Lung microvascular endothelial cell (primary cell): ENCODE results near the gene NPIPB12. TPM values are rescaled to one million over a fixed set of nuclear protein-coding genes. Genes with fewer than 3 reads are reported as not detected.
"Not testable (repeated sequence)": the region's sequence is repeated elsewhere in the genome, so short reads cannot be mapped to it uniquely, and the experiment has no call there.

ENCODE experiments used
- DNase-seq, 2 donors: peaks; one replicate each; pipeline versions ENCODE4 v3.0.0 to v3.0.0-alpha.2; 2010; ENCODE audit warnings: low read depth in 2 of 2
- total RNA-seq: library from RNA; depleted of rRNA; stranded (reverse); fragments of >200 nt; gene quantifications from 2 replicates; pipeline ENCODE4 v1.2.1, GENCODE V29; 2014

The NPIPB12 gene
- total RNA-seq, result 4.6 and 12.3 TPM in 2 replicates

DNA sequence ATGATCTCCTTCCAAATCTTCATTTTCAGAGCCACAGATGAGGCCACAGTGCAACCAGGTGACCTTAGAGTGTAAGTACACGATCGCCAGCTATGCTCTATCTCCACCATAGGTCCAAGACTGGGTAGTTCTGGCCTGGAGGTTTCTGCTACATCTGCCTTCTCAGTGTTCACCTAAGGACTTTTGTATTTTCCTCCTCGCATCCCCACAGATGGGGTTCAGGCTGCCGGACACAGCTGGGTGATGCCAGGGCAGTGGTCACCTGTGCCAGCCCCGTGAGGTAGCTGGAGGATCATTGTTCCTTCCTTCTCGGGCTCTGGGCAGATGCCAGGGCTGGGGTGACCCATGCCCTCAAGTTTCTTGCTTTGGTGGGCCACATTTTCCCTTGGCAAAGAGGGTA is at the start of gene NPIPB12:
Gene NPIPB12 (minus strand): TSS at position 101 of the 400 bp plus-strand sequence.
- DNase-seq, result not testable (repeated sequence)

DNA sequence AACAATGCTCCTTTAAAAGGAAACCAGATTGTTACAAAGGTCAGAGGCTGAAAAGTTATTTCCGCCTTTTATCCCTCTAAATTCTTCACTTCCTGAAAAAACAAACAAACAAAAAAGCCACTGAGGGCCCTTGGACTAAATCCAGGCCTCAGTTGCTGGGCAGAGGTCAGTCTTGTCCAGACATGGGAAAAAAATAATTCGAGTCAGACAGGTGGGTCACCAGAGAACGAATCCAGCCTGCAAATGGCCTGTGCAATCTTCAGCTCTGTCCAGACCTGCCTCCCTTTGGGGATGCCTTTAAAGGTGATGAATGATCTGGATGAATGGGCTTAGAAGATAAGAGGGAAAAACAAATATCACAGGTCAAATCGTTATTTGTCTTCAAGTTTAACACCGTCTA is 15.3 kb upstream of the NPIPB12 start:
- DNase-seq, result not testable (repeated sequence)

DNA sequence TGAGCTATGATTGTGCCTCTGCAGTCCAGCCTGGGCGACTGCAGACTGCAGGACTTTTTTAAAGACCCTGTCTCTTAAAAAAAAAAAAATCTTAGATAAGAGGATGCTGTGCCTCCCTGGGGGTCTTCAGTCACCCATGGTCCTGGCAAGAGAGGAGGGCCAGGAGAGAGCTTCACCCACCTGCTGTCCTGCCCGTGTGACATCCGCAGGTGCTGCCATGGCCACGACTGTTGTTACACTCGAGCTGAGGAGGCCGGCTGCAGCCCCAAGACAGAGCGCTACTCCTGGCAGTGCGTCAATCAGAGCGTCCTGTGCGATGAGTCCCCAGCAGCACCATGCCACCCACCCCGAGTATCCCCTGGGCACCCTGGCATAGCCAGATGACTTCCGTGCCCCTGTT is 23.9 kb downstream of the NPIPB12 start:
- DNase-seq, result not testable (repeated sequence)

DNA sequence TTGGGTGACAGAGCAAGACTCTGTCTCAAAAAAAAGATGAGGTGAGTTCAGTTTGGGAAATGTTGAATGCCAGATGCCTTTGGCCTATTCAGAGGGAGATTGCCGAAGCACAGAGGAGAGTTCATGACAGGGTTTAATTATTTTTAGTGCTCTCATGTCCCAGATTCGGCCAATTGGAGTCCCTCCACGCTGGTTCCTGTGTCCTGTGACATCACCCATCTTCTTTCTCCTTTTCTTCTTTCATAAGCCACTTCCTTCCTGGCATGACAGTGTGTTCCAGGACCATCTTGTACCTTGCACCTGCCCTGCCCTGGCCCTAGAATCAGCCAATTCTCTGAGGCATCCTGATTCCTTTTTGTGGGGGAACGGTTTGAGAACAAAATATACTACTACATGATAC is 34.1 kb downstream of the NPIPB12 start:
- DNase-seq, result not testable (repeated sequence)

DNA sequence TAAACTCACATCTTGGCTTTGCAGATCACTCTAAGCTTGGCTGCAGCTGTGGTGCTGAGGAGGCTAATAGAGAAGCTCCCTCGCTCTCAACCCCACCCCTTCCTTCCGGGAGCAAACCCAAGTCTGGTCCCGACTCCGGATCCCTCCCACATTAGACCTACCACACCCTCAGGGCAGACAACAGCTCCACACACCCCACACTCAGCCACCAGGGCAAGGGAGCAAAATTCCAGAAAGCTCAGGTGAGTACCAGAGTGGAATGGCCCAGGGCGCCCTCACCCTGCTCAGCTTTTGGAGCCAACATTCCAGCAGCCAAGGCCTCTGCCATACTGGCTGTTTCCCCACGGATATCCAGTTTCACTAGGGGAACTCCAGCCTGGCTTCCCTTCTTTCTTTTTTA is 36.5 kb downstream of the NPIPB12 start:
- DNase-seq, result not testable (repeated sequence)

DNA sequence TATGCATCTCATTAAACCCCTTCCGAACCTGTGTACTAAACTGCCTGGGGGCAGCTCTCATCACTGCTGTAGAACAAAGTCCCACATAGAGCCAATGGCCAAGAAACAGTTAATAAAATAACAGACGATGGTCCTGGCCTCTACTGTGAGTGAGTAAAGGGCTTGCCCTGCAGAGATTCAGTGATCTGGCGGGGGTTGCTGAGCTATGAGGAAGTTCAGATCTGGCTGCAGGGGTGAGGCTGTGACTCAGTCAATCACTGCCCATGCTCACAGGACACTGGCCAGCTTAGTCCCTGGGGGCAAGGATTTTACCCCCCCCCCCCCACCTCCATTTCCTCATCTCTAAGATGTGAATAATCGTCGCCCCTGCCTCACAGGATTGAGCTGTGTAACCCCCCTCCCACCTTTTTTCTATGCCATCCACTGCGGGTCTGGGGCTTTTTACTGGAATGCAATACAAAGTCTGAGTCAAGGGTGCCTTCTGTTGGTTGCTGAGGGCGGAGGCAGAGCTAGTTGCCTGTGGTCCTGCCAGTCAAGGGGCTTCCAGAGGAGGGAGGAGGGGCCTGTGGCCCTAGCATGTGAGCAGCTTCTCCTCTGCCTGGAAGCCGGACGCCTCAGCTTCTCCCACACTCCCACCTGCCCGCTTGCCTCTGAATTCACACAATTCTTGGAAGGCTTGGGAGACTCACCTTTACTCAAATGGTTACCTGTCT is 38.4 kb downstream of the NPIPB12 start:
- DNase-seq, result not testable (repeated sequence)

DNA sequence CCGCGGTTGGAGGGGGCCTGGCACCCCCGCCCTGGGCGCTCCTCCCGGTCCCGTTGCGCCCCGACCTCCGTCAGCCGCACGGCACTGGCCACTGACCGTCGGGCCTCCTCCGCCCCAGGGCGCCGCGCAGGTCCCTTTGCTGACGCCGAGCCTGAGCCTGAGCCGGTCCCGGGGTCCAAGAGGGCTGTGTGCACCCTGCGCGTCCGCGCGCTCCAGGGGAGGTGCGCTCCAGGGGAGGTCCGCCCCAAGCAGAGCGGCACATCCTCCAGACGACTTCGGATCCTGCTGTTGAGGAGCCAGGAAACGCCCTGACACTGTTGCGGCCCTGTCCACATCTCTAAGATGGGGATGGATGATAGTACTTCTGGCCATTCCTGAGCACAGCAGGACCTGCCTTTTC is 39.3 kb downstream of the NPIPB12 start:
- not testable (repeated sequence) for DNase-seq

DNA sequence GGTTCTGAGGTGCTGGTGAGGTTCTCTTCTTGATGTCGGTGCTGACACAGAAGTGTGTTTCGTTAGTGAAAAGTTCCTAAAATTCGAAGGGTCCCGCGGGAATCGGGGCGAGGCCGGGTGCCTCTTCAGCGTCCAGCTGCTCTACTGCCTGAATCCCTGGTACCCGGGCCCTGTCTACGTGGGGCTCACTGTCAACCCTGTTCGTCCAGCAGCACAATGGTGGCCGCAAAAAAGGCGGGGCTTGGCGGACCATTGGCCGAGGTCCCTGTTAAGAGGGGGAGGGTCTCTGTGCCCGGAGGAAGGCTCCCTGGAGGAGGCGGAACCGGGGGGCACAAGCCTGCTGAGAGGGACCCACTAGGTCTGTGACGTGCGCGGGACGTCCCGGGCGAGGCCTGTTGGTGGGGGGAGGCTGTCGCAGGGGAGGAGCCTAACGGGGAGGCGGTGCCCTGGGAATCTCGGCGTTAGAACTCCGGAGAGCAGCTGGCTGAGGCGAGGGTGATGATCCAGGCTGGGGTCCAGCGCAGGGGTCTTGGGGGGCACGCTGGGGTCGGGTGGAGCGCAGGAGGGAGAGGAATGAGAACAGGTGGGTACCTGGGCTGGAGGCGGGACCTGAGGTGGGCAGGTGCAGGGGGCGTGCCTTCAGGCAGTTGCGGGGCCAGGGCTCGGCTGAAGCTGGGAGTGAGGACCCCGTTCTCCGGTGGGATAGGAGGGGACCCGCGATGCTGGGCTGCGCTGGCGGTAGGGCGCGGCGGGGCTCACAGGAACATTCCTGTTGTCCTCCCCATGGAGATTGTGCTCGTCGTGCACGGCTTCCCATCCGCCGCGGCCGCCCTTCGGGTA is 40.0 kb downstream of the NPIPB12 start:
- not testable (repeated sequence) for DNase-seq

DNA sequence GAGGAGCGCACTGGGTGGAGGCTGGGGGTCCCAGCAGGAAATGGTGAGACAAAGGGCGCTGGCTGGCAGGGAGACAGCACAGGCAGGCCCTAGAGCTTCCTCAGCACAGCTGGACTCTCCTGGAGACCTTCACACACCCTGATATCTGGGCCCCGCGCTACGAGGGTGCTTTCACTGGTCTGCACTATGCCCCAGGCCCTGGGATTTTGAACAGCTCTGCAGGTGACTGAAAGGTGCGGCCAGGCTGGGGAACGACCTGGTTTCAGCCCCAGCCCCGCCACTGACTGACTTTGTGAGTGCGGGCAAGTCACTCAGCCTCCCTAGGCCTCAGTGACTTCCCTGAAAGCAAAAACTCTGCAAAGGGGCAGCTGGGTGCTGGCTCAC is 45.6 kb downstream of the NPIPB12 start:
- not testable (repeated sequence) for DNase-seq

DNA sequence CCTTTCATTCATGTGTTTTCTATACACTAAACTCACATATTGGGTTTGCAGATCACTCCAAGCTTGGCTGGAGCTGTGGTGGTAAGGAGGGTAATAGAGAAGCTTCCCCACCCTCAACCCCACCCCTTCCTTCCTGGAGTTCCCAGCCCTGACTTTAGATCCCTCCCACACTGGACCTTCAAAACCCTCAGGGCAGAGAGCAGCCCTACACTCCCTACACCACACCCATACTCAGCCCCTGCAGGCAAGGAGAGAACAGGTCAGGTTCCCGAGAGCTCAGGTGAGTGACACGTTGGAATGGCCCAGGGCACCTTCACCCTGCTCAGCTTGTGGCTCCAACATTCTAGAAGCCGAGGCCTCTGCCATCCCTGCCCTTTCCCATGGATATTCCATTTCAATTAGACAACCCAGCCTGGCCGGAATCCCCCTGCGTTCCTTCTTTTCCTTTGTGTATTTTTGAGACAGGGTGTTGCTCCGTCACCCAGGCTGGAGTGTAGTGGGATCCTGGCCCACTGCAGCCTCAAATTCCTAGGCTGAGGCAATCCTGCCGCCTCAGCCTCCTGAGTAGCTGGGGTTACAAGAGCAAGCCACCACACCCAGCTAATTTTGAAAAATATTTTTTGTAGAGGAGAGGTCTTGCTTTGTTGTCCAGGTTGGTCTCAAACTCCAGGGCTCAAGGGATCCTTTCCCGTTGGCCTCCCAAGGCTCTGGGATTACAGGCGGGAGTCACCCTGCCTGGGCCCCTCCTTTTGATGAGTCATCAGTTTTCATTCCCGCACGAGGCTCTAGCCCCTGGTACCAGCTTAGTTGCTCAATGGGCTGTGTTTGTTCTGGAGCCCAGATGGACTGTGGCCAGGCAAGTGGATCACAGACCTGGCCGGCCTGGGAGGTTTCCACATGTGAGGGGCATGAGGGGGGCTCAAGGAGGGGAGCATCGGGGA is 46.2 kb downstream of the NPIPB12 start, which contains the start of gene SULT1A4:
Gene SULT1A4 (plus strand): TSS at position 208 of the 941 bp plus-strand sequence. CDS start 1,473 bp downstream, outside the sequence.
- DNase-seq, result not testable (repeated sequence)

DNA sequence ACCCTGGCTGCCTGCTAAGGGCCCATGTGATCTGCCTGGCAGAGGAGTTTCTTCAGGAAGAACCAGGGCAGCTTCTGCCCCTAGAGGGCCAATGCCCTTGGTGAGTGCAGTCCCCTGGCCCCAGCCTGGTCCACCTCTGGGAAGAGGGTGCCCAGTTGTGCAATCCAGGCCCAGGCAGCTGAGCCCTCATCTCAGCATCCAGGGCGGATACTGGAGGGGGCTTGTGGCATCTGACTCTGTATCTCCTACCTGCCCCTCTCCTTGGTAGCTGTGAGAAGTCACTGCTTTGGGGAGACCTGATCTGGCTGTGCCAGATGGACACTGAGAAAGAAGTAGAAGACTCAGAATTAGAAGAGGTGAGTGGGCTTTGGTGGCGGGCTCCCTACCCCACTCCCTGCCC is 48.5 kb downstream of the NPIPB12 start:
- not testable (repeated sequence) for DNase-seq

DNA sequence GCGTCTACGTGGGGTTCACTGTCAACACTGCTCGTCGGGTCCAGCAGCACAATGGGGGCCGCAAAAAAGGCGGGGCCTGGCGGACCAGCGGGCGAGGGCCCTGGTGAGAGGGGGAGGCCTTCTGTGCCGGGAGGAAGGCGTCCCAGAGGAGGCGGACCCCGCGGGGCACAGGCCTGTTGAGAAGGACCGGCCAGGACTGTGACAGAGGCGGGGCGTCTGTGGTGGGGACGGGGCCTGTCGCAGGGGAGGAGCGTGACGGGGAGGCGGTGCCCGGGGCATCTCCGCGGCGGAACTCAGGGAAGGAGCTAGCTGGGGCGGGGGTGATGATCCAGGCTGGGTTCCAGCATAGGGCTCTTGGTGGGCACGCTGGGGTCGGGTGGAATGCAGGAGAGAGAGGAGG is 51.4 kb downstream of the NPIPB12 start:
- not testable (repeated sequence) for DNase-seq

DNA sequence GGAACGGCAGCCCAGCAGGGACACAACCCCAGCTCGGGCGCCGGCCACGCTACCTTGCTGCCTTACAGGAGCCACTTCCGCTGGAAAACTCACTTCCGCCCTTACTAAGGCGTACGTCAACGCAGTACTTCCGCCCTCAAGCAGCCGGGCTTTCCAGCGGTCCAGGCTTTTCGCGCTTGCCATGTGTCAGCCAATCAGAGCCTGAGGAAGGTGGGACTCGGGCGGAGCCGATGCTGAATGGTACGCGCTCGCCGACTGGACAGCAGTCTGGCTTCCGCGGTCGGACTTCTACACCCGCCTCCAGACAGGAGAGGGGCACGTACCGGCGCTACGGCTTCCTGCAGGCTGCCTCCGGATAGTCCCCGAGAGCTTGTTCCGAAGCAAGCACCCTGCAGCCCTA is 51.9 kb downstream of the NPIPB12 start, which contains the start of the genes BOLA2 and SLX1B:
Gene BOLA2 (minus strand): TSS at position 83 of the 400 bp plus-strand sequence. CDS start 98 bp downstream, outside the sequence.
Gene SLX1B (plus strand): TSS at position 265 of the 400 bp plus-strand sequence.
- not testable (repeated sequence) for DNase-seq

DNA sequence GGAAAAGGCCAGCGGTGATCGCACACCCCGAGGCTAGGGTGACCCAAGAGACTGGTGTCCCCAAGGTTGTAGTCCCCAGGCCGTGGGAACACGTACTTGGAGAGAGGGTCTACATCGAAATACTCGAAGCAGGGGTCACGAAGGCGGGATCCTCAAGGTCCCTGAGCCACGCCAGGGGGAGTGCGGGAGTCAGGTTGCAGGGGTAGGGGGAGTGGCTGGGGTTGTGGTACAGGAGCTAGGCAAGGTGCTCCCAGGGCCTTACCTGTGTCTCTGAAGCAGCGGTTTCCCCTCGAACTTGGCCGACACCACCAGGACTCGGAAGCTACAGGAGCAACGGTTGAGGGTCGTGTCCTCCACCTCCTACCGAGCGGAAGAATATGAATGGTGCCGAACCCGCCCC is 52.5 kb downstream of the NPIPB12 start:
- DNase-seq, result not testable (repeated sequence)

Other genes with a start within 250 kb of the NPIPB12 start
- gene NPIPB11, start 99.7 kb downstream of the NPIPB12 start, total RNA-seq, result 0.22 and 0.99 TPM in 2 replicates
- gene BOLA2, start 52.1 kb downstream of the NPIPB12 start, total RNA-seq, result 30.9 and 34.1 TPM in 2 replicates
- gene SLX1B, start 51.9 kb downstream of the NPIPB12 start, total RNA-seq, result 4.8 and 9.4 TPM in 2 replicates
- 1.8 and 8.3 TPM in 2 replicates for gene SULT1A4, start 46.5 kb downstream of the NPIPB12 start, total RNA-seq
- gene SPN, start 156.8 kb upstream of the NPIPB12 start, total RNA-seq, result not detected in 2 replicates
- gene QPRT, start 172.8 kb upstream of the NPIPB12 start, total RNA-seq, result under 0.01 and 0.20 TPM in 2 replicates
- not detected in 2 replicates for gene C16orf54, start 239.6 kb upstream of the NPIPB12 start, total RNA-seq